AG09319 (cell line): ENCODE data around the gene RBMX.

Experiments
- DNase-seq: peaks from one replicate; pipeline ENCODE4 v3.0.0-alpha.2; 2010; ENCODE audit warnings: low read depth; ENCODE audit errors: extremely low read depth
- CTCF ChIP-seq: IDR thresholded peaks from 2 replicates; pipeline ENCODE4 v1.5.1; 2011; ENCODE audit warnings: low read depth, mild to moderate bottlenecking, inconsistent platforms, low read length, moderate library complexity

The RBMX gene

GRCh38 chrX:136862546-136862945 is 18.0 kb downstream of the RBMX start:
- DNase-seq, result no peak
- TF ChIP-seq CTCF, result no peak

- no peak for DNase-seq
- no peak for TF ChIP-seq CTCF
Measured at GRCh38 chrX:136861877-136862276, 18.6 kb downstream of the RBMX start.

- DNase-seq, result no peak
- TF ChIP-seq CTCF, result no peak
Measured at GRCh38 chrX:136858007-136858756, 22.3 kb downstream of the RBMX start.

GRCh38 chrX:136856551-136856950 is 24.0 kb downstream of the RBMX start:
- no peak for DNase-seq
- TF ChIP-seq CTCF, result no peak

GRCh38 chrX:136856050-136856449 is 24.5 kb downstream of the RBMX start:
- TF ChIP-seq CTCF, result no peak

GRCh38 chrX:136851526-136851925 is 29.0 kb downstream of the RBMX start:
- no peak for TF ChIP-seq CTCF

More at GRCh38 chrX:136856050-136856449, 24.5 kb downstream of the RBMX start:
- no peak for DNase-seq

GRCh38 chrX:136850441-136851175 is 29.9 kb downstream of the RBMX start:
- no peak for TF ChIP-seq CTCF
- DNase-seq, result no peak

More at GRCh38 chrX:136851526-136851925, 29.0 kb downstream of the RBMX start:
- DNase-seq, result no peak
